MM.1S (cell line): ENCODE measurements around the gene ITCH.

ENCODE experiments used
- CTCF ChIP-seq: fragments of 300-600 bp; sonication (generic); IDR thresholded peaks from 2 replicates; pipeline ENCODE4 v1.5.1; 2016; ENCODE audit warnings: antibody characterized with exemption, low read length, mixed read lengths
- EZH2phosphoT487 ChIP-seq: fragments of 300-600 bp; sonication (generic); IDR thresholded peaks from 2 replicates; pipeline ENCODE4 v1.6.1; 2018; ENCODE audit warnings: antibody characterized with exemption, low read length

- TF ChIP-seq CTCF (no peak), EZH2phosphoT487 (no peak)
Observed at GRCh38 chr20:34427784-34428183, 64.7 kb downstream of the ITCH start.
